Stimulated activated effector memory CD8-positive, alpha-beta T cell treated with anti-CD3 and anti-CD28 coated beads, Interleukin-12 subunit alpha, Interleukin-12 subunit beta, amount 100 ng/mL, for 72 hours (primary cell): ENCODE results near the gene LGALS9B.
"Not testable (repeated sequence)": the region's sequence is repeated elsewhere in the genome, so short reads cannot be mapped to it uniquely, and the experiment has no call there.

Source experiments
- ATAC-seq: fragments of 150-1000 bp; cut with Tn5 transposase; 2 replicates; pipeline ENCODE4 v1.10.0; 2021
- DNase-seq, 2 donors: peaks; one replicate each; pipeline ENCODE4 v3.0.0; 2021 to 2022; ENCODE audit warnings: low spot score in 2 of 2
- H3K27ac Mint-ChIP-seq: one replicate; pipeline ENCODE4 v1.8.0; 2022; ENCODE audit warnings: mild to moderate bottlenecking, mixed read lengths
- H3K36me3 Mint-ChIP-seq: one replicate; pipeline ENCODE4 v1.8.0; 2022; ENCODE audit warnings: mild to moderate bottlenecking, mixed read lengths
- H3K4me1 Mint-ChIP-seq: one replicate; pipeline ENCODE4 v1.8.0; 2022; ENCODE audit warnings: mixed read lengths
- H3K4me3 Mint-ChIP-seq: one replicate; pipeline ENCODE4 v1.8.0; 2022; ENCODE audit warnings: mild to moderate bottlenecking, mixed read lengths
- H3K9me3 Mint-ChIP-seq: one replicate; pipeline ENCODE4 v1.8.0; 2022; ENCODE audit warnings: mixed read lengths

The LGALS9B gene

GRCh38 chr17:20479889-20480591 is 12.7 kb upstream of the LGALS9B start:
- not testable (repeated sequence) for ATAC-seq, H3K36me3 Mint-ChIP-seq, DNase-seq, H3K4me1 Mint-ChIP-seq, H3K27ac Mint-ChIP-seq, H3K4me3 Mint-ChIP-seq, H3K9me3 Mint-ChIP-seq

GRCh38 chr17:20477398-20478071 is 10.2 kb upstream of the LGALS9B start:
- not testable (repeated sequence) for H3K4me1 Mint-ChIP-seq, H3K4me3 Mint-ChIP-seq, H3K27ac Mint-ChIP-seq, H3K9me3 Mint-ChIP-seq, H3K36me3 Mint-ChIP-seq, DNase-seq, ATAC-seq

GRCh38 chr17:20475137-20475831 is 7.9 kb upstream of the LGALS9B start:
- not testable (repeated sequence) for H3K36me3 Mint-ChIP-seq, ATAC-seq, H3K4me1 Mint-ChIP-seq, H3K4me3 Mint-ChIP-seq, H3K27ac Mint-ChIP-seq, DNase-seq, H3K9me3 Mint-ChIP-seq

GRCh38 chr17:20474081-20474480 is 6.7 kb upstream of the LGALS9B start:
- H3K4me1 Mint-ChIP-seq, H3K4me3 Mint-ChIP-seq, H3K9me3 Mint-ChIP-seq, DNase-seq, ATAC-seq, H3K27ac Mint-ChIP-seq, H3K36me3 Mint-ChIP-seq: not testable (repeated sequence)

GRCh38 chr17:20469946-20470345 is 2.6 kb upstream of the LGALS9B start:
- not testable (repeated sequence) for H3K4me3 Mint-ChIP-seq, H3K4me1 Mint-ChIP-seq, H3K36me3 Mint-ChIP-seq, H3K27ac Mint-ChIP-seq, DNase-seq, H3K9me3 Mint-ChIP-seq
- peak; percentile 36 for ATAC-seq

GRCh38 chr17:20469107-20469506 is 1.8 kb upstream of the LGALS9B start:
- H3K4me1 Mint-ChIP-seq, H3K36me3 Mint-ChIP-seq, H3K9me3 Mint-ChIP-seq, DNase-seq, H3K27ac Mint-ChIP-seq, H3K4me3 Mint-ChIP-seq: not testable (repeated sequence)
- ATAC-seq: peak; percentile 36

- ATAC-seq: peak; percentile 51
- H3K36me3 Mint-ChIP-seq, DNase-seq, H3K9me3 Mint-ChIP-seq, H3K4me1 Mint-ChIP-seq, H3K27ac Mint-ChIP-seq: not testable (repeated sequence)
- H3K4me3 Mint-ChIP-seq: peak overlapping the region; percentile 45
Measured at GRCh38 chr17:20466999-20467398, 340 bp downstream of the LGALS9B start.

GRCh38 chr17:20466553-20466952 is 786 bp downstream of the LGALS9B start:
- not testable (repeated sequence) for H3K27ac Mint-ChIP-seq, H3K4me1 Mint-ChIP-seq, DNase-seq, H3K9me3 Mint-ChIP-seq, H3K4me3 Mint-ChIP-seq, H3K36me3 Mint-ChIP-seq, ATAC-seq

- not testable (repeated sequence) for H3K27ac Mint-ChIP-seq, H3K36me3 Mint-ChIP-seq, H3K4me1 Mint-ChIP-seq, ATAC-seq, H3K9me3 Mint-ChIP-seq, H3K4me3 Mint-ChIP-seq, DNase-seq
Measured at GRCh38 chr17:20465535-20465934, 1.8 kb downstream of the LGALS9B start.

- not testable (repeated sequence) for H3K4me1 Mint-ChIP-seq, H3K4me3 Mint-ChIP-seq, H3K36me3 Mint-ChIP-seq, H3K27ac Mint-ChIP-seq, ATAC-seq, DNase-seq, H3K9me3 Mint-ChIP-seq
Measured at GRCh38 chr17:20464854-20465414, 2.4 kb downstream of the LGALS9B start.

- not testable (repeated sequence) for H3K4me1 Mint-ChIP-seq, H3K36me3 Mint-ChIP-seq, ATAC-seq, DNase-seq, H3K4me3 Mint-ChIP-seq, H3K9me3 Mint-ChIP-seq, H3K27ac Mint-ChIP-seq
Measured at GRCh38 chr17:20462158-20462557, 5.2 kb downstream of the LGALS9B start.

GRCh38 chr17:20457848-20458381 is 9.4 kb downstream of the LGALS9B start:
- not testable (repeated sequence) for H3K4me3 Mint-ChIP-seq, H3K27ac Mint-ChIP-seq, H3K9me3 Mint-ChIP-seq, H3K36me3 Mint-ChIP-seq, DNase-seq, H3K4me1 Mint-ChIP-seq, ATAC-seq

GRCh38 chr17:20455106-20455505 is 12.2 kb downstream of the LGALS9B start:
- not testable (repeated sequence) for ATAC-seq, DNase-seq, H3K4me1 Mint-ChIP-seq, H3K27ac Mint-ChIP-seq, H3K9me3 Mint-ChIP-seq, H3K4me3 Mint-ChIP-seq, H3K36me3 Mint-ChIP-seq

GRCh38 chr17:20453820-20454434 is 13.4 kb downstream of the LGALS9B start:
- H3K36me3 Mint-ChIP-seq, H3K27ac Mint-ChIP-seq: not testable (repeated sequence)

GRCh38 chr17:20450852-20451251 is 16.5 kb downstream of the LGALS9B start:
- not testable (repeated sequence) for H3K4me1 Mint-ChIP-seq, H3K36me3 Mint-ChIP-seq, H3K4me3 Mint-ChIP-seq, H3K9me3 Mint-ChIP-seq, H3K27ac Mint-ChIP-seq
- peak in 1 of 2 donors; percentile 61 for DNase-seq
- peak; percentile 96 for ATAC-seq

More at GRCh38 chr17:20453820-20454434, 13.4 kb downstream of the LGALS9B start:
- H3K4me3 Mint-ChIP-seq, H3K9me3 Mint-ChIP-seq, DNase-seq, H3K4me1 Mint-ChIP-seq, ATAC-seq: not testable (repeated sequence)
